Endothelial cell of umbilical vein (primary cell): ENCODE results near the gene ARNT2.

Experiments
- JUN ChIP-seq: IDR thresholded peaks from 2 replicates; pipeline ENCODE4 v1.6.1; 2011; ENCODE audit warnings: borderline replicate concordance, low read depth; ENCODE audit not compliant: insufficient read length, insufficient read depth
- MYC ChIP-seq: IDR thresholded peaks from one replicate; pipeline ENCODE4 v1.6.1; 2011; ENCODE audit warnings: mild to moderate bottlenecking, low read depth, low read length

GRCh38 chr15:80606511-80607071 is 202.4 kb downstream of the ARNT2 start:
- TF ChIP-seq JUN = no peak
- no peak for TF ChIP-seq MYC
